Activated T-cell treated with anti-CD3 and anti-CD28 coated beads for 24 hours (primary cell): ENCODE data around the gene TMPRSS6.
"Not testable (repeated sequence)": the region's sequence is repeated elsewhere in the genome, so short reads cannot be mapped to it uniquely, and the experiment has no call there.

Source experiments
- DNase-seq: peaks from one replicate; pipeline ENCODE4 v3.0.0-alpha.2; 2020; ENCODE audit warnings: low read depth

Gene TMPRSS6

GRCh38 chr22:37088750-37089408 is 20.6 kb downstream of the TMPRSS6 start:
- DNase-seq = no peak

- no peak for DNase-seq
Measured at GRCh38 chr22:37088108-37088605, 21.4 kb downstream of the TMPRSS6 start.

GRCh38 chr22:37086184-37086583 is 23.3 kb downstream of the TMPRSS6 start:
- DNase-seq = no peak

GRCh38 chr22:37084385-37084784 is 25.1 kb downstream of the TMPRSS6 start:
- DNase-seq = no peak

GRCh38 chr22:37083914-37084313 is 25.6 kb downstream of the TMPRSS6 start:
- DNase-seq = no peak

GRCh38 chr22:37082251-37082873 is 27.2 kb downstream of the TMPRSS6 start:
- DNase-seq = no peak

GRCh38 chr22:37080838-37081237 is 28.7 kb downstream of the TMPRSS6 start:
- DNase-seq = no peak

GRCh38 chr22:37080438-37080837 is 29.1 kb downstream of the TMPRSS6 start:
- no peak for DNase-seq

GRCh38 chr22:37079668-37080171 is 29.8 kb downstream of the TMPRSS6 start:
- peak; percentile 60 for DNase-seq

GRCh38 chr22:37079158-37079557 is 30.4 kb downstream of the TMPRSS6 start:
- no peak for DNase-seq

GRCh38 chr22:37077802-37078448 is 31.6 kb downstream of the TMPRSS6 start:
- DNase-seq = peak; percentile 81

- no peak for DNase-seq
Measured at GRCh38 chr22:37075822-37076433, 33.6 kb downstream of the TMPRSS6 start.

GRCh38 chr22:37075046-37075445 is 34.5 kb downstream of the TMPRSS6 start:
- no peak for DNase-seq

- DNase-seq = no peak
Measured at GRCh38 chr22:37074537-37074936, 35.0 kb downstream of the TMPRSS6 start.

- DNase-seq = no peak
Measured at GRCh38 chr22:37072673-37073072, 36.8 kb downstream of the TMPRSS6 start.

GRCh38 chr22:37071850-37072592 is 37.5 kb downstream of the TMPRSS6 start:
- not testable (repeated sequence) for DNase-seq

- no peak for DNase-seq
Measured at GRCh38 chr22:37070744-37071143, 38.8 kb downstream of the TMPRSS6 start.

- no peak for DNase-seq
Measured at GRCh38 chr22:37070334-37070733, 39.2 kb downstream of the TMPRSS6 start.

- no peak for DNase-seq
Measured at GRCh38 chr22:37069719-37070118, 39.8 kb downstream of the TMPRSS6 start.

GRCh38 chr22:37069319-37069718 is 40.2 kb downstream of the TMPRSS6 start:
- no peak for DNase-seq

GRCh38 chr22:37068859-37069258 is 40.7 kb downstream of the TMPRSS6 start:
- no peak for DNase-seq

- no peak for DNase-seq
Measured at GRCh38 chr22:37067428-37067827, 42.1 kb downstream of the TMPRSS6 start.
